Ovary (tissue), 9 donors: ENCODE results near the gene MZT2A. TPM values are rescaled to one million over a fixed set of nuclear protein-coding genes. Genes with fewer than 3 reads are reported as not detected.
A peak's percentile ranks its signal among the peaks of the same experiment; 100 is the strongest.
"Not testable (repeated sequence)": the region's sequence is repeated elsewhere in the genome, so short reads cannot be mapped to it uniquely, and the experiment has no call there.

Experiments used
- DNase-seq, 5 donors: peaks; one replicate each; pipeline ENCODE4 v3.0.0-alpha.2; 2019 to 2020
- H3K27ac ChIP-seq, 2 donors: fragments of 200-600 bp; one replicate each; pipeline versions ENCODE4 v1.5.1 to v1.8.0; 2019 to 2022
- H3K27me3 ChIP-seq: fragments of 200-600 bp; one replicate; pipeline ENCODE4 v1.8.0; 2022
- H3K36me3 ChIP-seq: fragments of 200-600 bp; sonication (generic); one replicate; pipeline ENCODE4 v1.5.1; 2019
- H3K4me1 ChIP-seq: one replicate; pipeline ENCODE4 v1.8.1; 2013; ENCODE audit warnings: mild to moderate bottlenecking, moderate library complexity; ENCODE audit not compliant: insufficient read depth
- H3K4me3 ChIP-seq: fragments of 200-600 bp; sonication (generic); one replicate; pipeline ENCODE4 v1.5.1; 2017
- H3K9me3 ChIP-seq, 2 donors: fragments of 200-600 bp in 1 of 2; sonication (generic) in 1 of 2; one replicate each; pipeline versions ENCODE4 v1.5.1 to v1.8.1; 2013 to 2019; ENCODE audit warnings: mild to moderate bottlenecking in 1 of 2, moderate library complexity in 1 of 2
- WGBS, 3 donors: extraction: QIAGEN DNeasy Blood & Tissue Kit in 1 of 3; methylation state at CpG; one replicate each; pipeline versions ENCODE4 v1.1.5 to v1.1.7; 2013 to 2017; 5-methylcytosine and 5-hydroxymethylcytosine counted together
- intact Hi-C, 4 donors: fragments of 100-400 bp; cut with DNase I; formaldehyde crosslinking; loops; one replicate each; pipeline versions ENCODE4 v1.11.0 to v1.15.1; 2022 to 2023
- polyA plus RNA-seq, 2 donors: library from polyadenylated mRNA; stranded (reverse); fragments of 200-250 nt in 1 of 2; fragments of 350-450 nt in 1 of 2; fragmentation: Illumina TruSeq in 1 of 2; extraction: RNeasy Lipid Tissue Mini Kit (QIAGEN cat#74804) in 1 of 2; gene quantifications; one replicate each; pipeline ENCODE4 v1.2.3, GENCODE V29; 2013 to 2014
- total RNA-seq, 7 donors: library from RNA; depleted of rRNA in 2 of 7; stranded (reverse); fragments of >200 nt in 2 of 7; fragmentation: NEBNext Ultra II Directional in 3 of 7; extraction: Animal tissue kit (Norgen Biotek cat#: 25700) in 3 of 7; gene quantifications; one replicate each; pipeline versions ENCODE4 v1.1.0 to v1.2.4, GENCODE V29; 2016 to 2023
- donor health status: DM: no; HTN: no; CAD: no; lungs with moderate emphysema.
- donor health status: DM: no; HTN: no; CAD: no.
- donor health status: Bipolar disorder and iron deficiency.
- donor health status: DM: yes; HTN: yes; CAD: no.
- donor health status: DM: no; HTN: no; CAD: no.
- donor health status: DM: yes; HTN: yes; CAD: no.

MZT2A gene
- total and polyA plus RNA-seq, 9 donors: 7.5 to 206 (median 106) TPM

DNA sequence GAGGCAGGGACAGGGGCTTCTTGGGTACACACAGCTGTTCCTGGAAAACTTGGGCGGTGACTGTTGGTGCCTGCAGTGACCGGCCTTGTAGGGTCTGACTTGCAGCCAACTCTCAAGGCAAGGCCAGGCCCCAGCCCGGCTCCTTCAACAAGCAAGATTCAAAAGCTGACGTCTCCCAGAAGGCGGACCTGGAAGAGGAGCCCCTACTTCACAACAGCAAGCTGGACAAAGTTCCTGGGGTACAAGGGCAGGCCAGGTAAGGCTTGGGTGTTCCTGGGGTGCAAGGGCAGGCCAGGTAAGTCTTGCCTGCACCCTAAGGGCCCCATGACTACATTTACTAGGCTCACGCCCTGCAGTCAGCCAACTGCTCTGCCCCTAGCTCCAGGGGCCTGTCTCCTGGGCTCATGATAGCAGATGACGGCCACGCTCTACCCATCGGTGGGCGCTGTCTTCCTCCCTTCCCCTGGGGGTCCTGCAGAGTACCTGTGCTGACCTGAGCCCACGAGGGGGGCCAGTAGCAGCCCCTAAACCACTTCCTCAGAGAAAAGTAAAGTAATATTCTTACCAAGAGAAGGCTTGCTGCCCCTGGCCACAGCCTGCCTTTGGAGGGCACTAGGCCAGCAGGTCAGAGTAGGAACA lies 39.5 kb upstream of the MZT2A start:
- H3K27ac ChIP-seq, H3K4me3 ChIP-seq, H3K9me3 ChIP-seq, H3K27me3 ChIP-seq, H3K36me3 ChIP-seq, DNase-seq, intact Hi-C loops, H3K4me1 ChIP-seq: not testable (repeated sequence)
- 91 to 98% (median 92%) methylated on average over 6 to 8 of the region's 11 CpGs for WGBS, 3 donors

DNA sequence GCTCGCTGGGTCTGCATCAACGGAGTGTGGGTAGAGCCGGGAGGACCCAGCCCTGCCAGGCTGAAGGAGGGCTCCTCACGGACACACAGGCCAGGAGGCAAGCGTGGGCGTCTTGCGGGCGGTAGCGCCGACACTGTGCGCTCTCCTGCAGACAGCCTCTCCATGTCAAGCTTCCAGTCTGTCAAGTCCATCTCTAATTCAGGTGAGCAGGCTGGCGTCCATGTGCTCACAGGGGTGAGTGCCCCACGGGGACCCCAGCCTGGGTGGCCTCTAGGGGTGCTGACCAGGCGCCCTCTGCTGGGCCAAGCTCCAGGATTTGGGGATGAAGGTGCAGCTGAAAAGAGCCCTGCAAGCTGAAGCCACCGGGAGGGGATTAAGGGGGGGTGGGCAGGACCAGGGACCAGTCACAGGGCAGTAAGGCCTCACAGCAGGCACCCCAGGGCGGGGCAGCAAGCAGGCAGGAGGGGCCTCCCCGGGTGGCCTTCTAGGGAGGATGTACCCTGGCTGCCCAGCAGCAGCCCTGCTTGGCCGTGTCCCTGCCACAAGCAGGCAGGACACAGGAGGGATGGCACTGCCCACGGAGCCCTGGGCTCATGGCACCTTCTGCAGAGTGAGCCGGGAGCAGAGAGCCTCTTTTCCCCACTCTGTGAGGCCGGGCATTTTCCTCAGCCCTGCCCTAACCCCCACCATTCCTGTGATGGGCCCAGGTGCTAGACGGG lies 38.6 kb upstream of the MZT2A start:
- H3K27me3 ChIP-seq, intact Hi-C loops, H3K4me1 ChIP-seq, H3K4me3 ChIP-seq, H3K27ac ChIP-seq, H3K36me3 ChIP-seq, H3K9me3 ChIP-seq: not testable (repeated sequence)
- WGBS, 3 donors: 85 to 89% (median 85%) methylated on average over 13 to 21 of the region's 22 CpGs
- DNase-seq: peak in 1 of 5 donors; percentile 13

DNA sequence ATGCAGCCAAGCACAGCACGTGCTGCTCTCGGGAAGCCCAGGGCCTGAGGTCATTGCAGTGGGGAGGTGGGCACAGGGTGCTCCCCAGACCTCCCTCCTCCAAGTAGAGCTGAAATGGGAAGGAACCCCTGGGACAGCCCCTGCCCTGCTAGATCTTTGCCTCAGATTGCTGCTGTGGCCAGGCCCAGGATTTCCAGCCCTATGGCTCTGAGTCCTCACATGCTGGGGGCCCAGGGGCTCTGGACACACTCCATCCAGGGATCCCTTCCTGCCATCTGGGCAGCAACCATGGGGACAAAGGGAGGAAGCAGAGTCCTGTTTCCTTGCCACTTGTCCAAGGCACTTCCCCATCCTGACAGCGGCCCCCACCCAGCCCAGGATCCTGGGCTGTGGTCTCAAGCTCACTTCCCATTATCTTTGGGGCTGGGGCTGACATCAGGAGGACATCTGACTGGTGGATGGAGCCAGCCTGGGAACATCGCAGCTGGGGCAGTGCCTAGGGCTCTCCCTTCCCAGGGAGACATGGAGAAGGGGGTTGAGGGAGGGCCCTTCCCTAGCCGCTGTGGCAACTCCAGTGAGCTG lies 37.8 kb upstream of the MZT2A start:
- H3K27ac ChIP-seq, H3K9me3 ChIP-seq, H3K4me3 ChIP-seq, H3K4me1 ChIP-seq, H3K36me3 ChIP-seq, H3K27me3 ChIP-seq, intact Hi-C loops: not testable (repeated sequence)
- WGBS, 3 donors: 90 to 99% (median 98%) methylated on average over 3 to 5 of the region's 5 CpGs
- peak in 1 of 5 donors; percentile 29 for DNase-seq

DNA sequence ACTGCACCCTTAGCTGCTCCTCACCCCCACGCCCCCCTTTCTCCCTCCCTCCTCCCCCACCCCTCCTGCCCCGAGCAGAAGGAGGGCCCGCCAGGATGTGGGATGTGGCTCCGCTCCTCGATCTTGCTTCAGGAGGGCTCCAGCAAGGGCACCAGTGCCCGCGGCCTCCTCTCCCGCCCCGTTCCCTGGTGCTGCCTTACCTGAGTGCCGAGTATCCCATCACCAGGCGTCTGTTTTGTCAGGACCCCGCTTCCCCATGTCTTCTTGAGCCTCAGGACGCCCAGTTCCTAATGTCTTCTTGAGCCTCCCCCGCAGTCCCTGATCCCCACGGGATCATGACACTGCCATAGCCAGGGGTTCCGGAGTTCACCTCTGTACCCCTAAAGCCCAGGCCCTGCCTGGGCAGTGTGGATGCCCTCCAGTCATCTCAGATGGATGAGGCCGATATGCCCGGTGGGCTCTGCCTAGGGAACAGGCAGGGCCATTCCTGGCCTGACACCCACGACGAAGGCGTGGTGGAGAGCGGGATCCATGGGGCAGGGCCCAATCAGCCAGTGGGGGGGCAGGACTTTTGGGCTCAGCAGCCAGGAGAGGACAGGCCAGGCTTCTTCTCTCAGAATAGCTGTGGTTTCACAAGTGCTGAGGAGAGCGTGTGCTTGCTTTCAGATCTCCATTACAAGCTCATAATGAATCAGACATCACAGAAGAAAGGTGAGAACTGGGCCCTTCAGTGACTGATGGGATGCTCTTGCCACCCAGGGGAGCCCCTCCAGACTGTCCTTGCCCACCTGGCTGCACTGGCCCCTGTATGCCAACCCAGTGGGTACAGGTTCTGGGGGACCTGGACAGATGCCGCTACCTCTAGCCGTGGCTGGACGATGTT lies 37.0 kb upstream of the MZT2A start:
- H3K9me3 ChIP-seq, intact Hi-C loops, H3K36me3 ChIP-seq, H3K4me1 ChIP-seq, H3K27me3 ChIP-seq, H3K27ac ChIP-seq: not testable (repeated sequence)
- DNase-seq: peak in 1 of 5 donors; percentile 8
- WGBS, 3 donors: 50 to 57% (median 52%) methylated on average over 18 to 25 of the region's 26 CpGs
- H3K4me3 ChIP-seq: peak overlapping the region; percentile 43

DNA sequence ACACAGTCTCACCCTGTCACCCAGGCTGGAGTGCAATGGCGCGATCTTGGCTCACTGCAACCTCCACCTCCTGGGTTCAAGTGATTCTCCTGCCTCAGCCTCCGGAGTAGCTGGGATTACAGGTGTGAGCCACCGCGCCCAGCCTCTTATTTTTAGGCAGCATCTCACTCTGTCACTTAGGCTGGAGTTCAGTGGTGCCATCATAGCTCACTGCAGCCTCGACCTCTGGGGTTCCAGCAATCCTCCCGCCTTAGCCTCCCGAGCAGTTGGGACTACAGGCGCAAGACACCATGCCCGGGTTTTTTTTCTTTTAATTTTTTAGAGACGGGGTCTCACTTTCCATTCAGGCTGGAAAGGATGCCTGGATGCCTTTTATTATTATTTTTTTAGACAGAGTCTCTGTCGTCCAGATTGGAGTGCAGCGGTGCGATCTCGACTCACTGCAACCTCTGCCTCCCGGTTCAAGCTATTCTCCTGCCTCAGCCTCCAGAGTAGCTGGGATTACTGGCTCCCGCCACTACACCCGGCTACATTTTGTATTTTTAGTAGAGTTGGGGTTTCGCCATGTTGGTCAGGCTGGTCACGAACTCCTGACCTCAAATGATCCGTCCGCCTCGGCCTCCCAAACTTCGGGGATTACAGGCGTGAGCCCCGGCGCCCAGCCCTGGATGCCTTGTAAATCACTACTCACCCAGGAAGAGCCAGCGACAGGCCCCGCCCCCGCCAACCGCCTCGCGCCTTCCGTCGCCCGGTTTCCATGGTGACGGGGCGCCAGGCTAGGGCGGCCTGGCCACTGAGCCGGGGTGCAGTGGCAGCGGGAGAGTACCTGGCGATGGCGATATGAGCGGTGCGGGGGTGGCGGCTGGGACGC lies 35.2 kb upstream of the MZT2A start, which contains the start of gene CCDC74A:
CCDC74A (plus strand) TSS at position 758 of the 871 bp plus-strand sequence; CDS start at position 841, 83 bp downstream.
- H3K27ac ChIP-seq, intact Hi-C loops, H3K36me3 ChIP-seq, H3K27me3 ChIP-seq, H3K4me1 ChIP-seq, H3K9me3 ChIP-seq: not testable (repeated sequence)
- DNase-seq: peak; percentile 71 to 81 (median 74)
- peak within 1 kb of the TSS; percentile 43 for H3K4me3 ChIP-seq
- 28 to 48% (median 34%) methylated on average over 27 to 40 of the region's 47 CpGs for WGBS, 3 donors

DNA sequence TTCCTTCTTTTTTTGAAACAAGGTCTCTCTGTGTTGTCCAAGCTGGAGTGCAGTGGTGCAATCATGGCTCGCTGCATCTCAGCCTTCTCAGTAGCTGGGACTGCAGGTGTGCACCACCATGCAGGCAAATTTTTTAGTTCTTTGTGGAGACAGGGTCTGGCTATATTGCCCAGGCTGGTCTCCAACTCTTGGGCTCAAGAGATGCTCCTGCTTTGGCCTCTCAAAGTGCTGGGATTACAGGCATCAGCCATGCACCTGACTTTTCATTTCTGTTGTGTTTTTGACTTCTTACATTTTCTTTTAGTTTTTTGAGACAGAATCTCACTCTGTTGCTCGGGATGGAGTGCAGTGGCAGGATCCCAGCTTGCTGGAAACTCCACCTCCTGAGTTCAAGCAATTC lies 33.1 kb upstream of the MZT2A start:
- H3K4me3 ChIP-seq, H3K9me3 ChIP-seq, H3K27me3 ChIP-seq, H3K4me1 ChIP-seq, intact Hi-C loops, H3K36me3 ChIP-seq, H3K27ac ChIP-seq: not testable (repeated sequence)
- peak in 1 of 5 donors; percentile 2 for DNase-seq
- 78 to 86% (median 85%) methylated on average over 2 of the region's 2 CpGs for WGBS, 3 donors
